ENCODE measurements around the gene C1QTNF1. TPM values are rescaled to one million over a fixed set of nuclear protein-coding genes. Genes with fewer than 3 reads are reported as not detected.
A peak's percentile ranks its signal among the peaks of the same experiment; 100 is the strongest.

C1QTNF1 gene
- total and polyA plus RNA-seq, 2 experiments from 2014 or later = 6.8 to 16.4 TPM

GRCh38 chr17:79075446-79075750 lies 51.4 kb downstream of the C1QTNF1 start:
- H3K27ac ChIP-seq = peak overlapping the region; percentile 82
- no peaks in the 10 kb centered on the region for H3K9me3 ChIP-seq (ENCODE audit: low read depth)
- H3K4me3 ChIP-seq = peak overlapping the region; percentile 96
- TF ChIP-seq CTCF (IDR thresholded peaks at IDR 0.05; ENCODE audit: low read depth, low read length) = no peak
- no peak for DNase-seq (ENCODE audit: low read depth in 1 of 2, low spot score in 1 of 2)
- peaks cover 5% of the 10 kb centered on the region for H3K36me3 ChIP-seq
- H3K27me3 ChIP-seq = no peaks in the 10 kb centered on the region
- no peaks in the 10 kb centered on the region for H3K4me1 ChIP-seq (ENCODE audit: low read depth)

- H3K27me3 ChIP-seq = no peaks in the 10 kb centered on the region
- H3K36me3 ChIP-seq = peaks cover 5% of the 10 kb centered on the region
- no peak for TF ChIP-seq CTCF (IDR thresholded peaks at IDR 0.05; ENCODE audit: low read depth, low read length)
- H3K27ac ChIP-seq = peak overlapping the region; percentile 82
- peak overlapping the region; percentile 96 for H3K4me3 ChIP-seq
- DNase-seq (ENCODE audit: low read depth in 1 of 2, low spot score in 1 of 2) = no peak
- H3K9me3 ChIP-seq (ENCODE audit: low read depth) = no peaks in the 10 kb centered on the region
- H3K4me1 ChIP-seq (ENCODE audit: low read depth) = no peaks in the 10 kb centered on the region
Observed at GRCh38 chr17:79075861-79076406, 52.0 kb downstream of the C1QTNF1 start.

GRCh38 chr17:79077587-79077986 lies 53.6 kb downstream of the C1QTNF1 start:
- no peaks in the 10 kb centered on the region for H3K9me3 ChIP-seq (ENCODE audit: low read depth)
- no peak for DNase-seq (ENCODE audit: low read depth in 1 of 2, low spot score in 1 of 2)
- H3K4me1 ChIP-seq (ENCODE audit: low read depth) = no peaks in the 10 kb centered on the region
- H3K27ac ChIP-seq = no peak overlapping the region
- no peaks in the 10 kb centered on the region for H3K27me3 ChIP-seq
- no peak overlapping the region for H3K4me3 ChIP-seq
- peaks cover 11% of the 10 kb centered on the region for H3K36me3 ChIP-seq
- TF ChIP-seq CTCF (IDR thresholded peaks at IDR 0.05; ENCODE audit: low read depth, low read length) = no peak

GRCh38 chr17:79078476-79079190 lies 54.7 kb downstream of the C1QTNF1 start:
- H3K27me3 ChIP-seq = no peaks in the 10 kb centered on the region
- peaks cover 11% of the 10 kb centered on the region for H3K36me3 ChIP-seq
- no peaks in the 10 kb centered on the region for H3K4me1 ChIP-seq (ENCODE audit: low read depth)
- H3K4me3 ChIP-seq = no peak overlapping the region
- no peak for DNase-seq (ENCODE audit: low read depth in 1 of 2, low spot score in 1 of 2)
- no peak overlapping the region for H3K27ac ChIP-seq
- H3K9me3 ChIP-seq (ENCODE audit: low read depth) = no peaks in the 10 kb centered on the region
- no peak for TF ChIP-seq CTCF (IDR thresholded peaks at IDR 0.05; ENCODE audit: low read depth, low read length)

GRCh38 chr17:79079421-79080200 lies 55.6 kb downstream of the C1QTNF1 start:
- TF ChIP-seq CTCF (IDR thresholded peaks at IDR 0.05; ENCODE audit: low read depth, low read length) = no peak
- Histone ChIP-seq H3K27me3 (no peaks in the 10 kb centered on the region), H3K36me3 (peaks cover 11% of the 10 kb centered on the region), H3K9me3 (ENCODE audit: low read depth) (no peaks in the 10 kb centered on the region), H3K4me3 (no peak overlapping the region), H3K27ac (no peak overlapping the region), H3K4me1 (ENCODE audit: low read depth) (no peaks in the 10 kb centered on the region)
- DNase-seq (ENCODE audit: low read depth in 1 of 2, low spot score in 1 of 2) = no peak
